DOHH2 (cell line): ENCODE data around the gene LRRC2.

Experiments used
- CTCF ChIP-seq: fragments of 200-600 bp; sonication (generic); IDR thresholded peaks from one replicate; pipeline ENCODE4 v1.5.1; 2014; ENCODE audit warnings: antibody characterized with exemption, mild to moderate bottlenecking, low read depth, low read length; ENCODE audit not compliant: poor library complexity, severe bottlenecking
- EZH2phosphoT487 ChIP-seq: fragments of 200-600 bp; sonication (generic); IDR thresholded peaks from 2 replicates; pipeline ENCODE4 v1.6.1; 2017; ENCODE audit warnings: borderline replicate concordance, mild to moderate bottlenecking, antibody characterized with exemption, low read length, moderate library complexity, mixed read lengths

- TF ChIP-seq CTCF (peak; percentile 100), EZH2phosphoT487 (no peak)
These were observed 77.3 kb downstream of the LRRC2 start for GRCh38 chr3:46488735-46489361.
